GM12874 (cell line): ENCODE results near the gene HIPK2.

ENCODE experiments used
- CTCF ChIP-seq: IDR thresholded peaks from 2 replicates; pipeline ENCODE4 v1.5.1; 2011; ENCODE audit warnings: low read depth, mild to moderate bottlenecking, control low read depth, low read length, moderate library complexity; ENCODE audit not compliant: insufficient read depth

Gene HIPK2

GRCh38 chr7:139744768-139745677 lies 32.8 kb downstream of the HIPK2 start:
- no peak for TF ChIP-seq CTCF

- TF ChIP-seq CTCF = no peak
These were observed 33.6 kb downstream of the HIPK2 start for GRCh38 chr7:139743967-139744767.

- TF ChIP-seq CTCF = no peak
These were observed 34.4 kb downstream of the HIPK2 start for GRCh38 chr7:139743267-139743966.

- no peak for TF ChIP-seq CTCF
These were observed 35.9 kb downstream of the HIPK2 start for GRCh38 chr7:139741789-139742344.

- no peak for TF ChIP-seq CTCF
These were observed 36.6 kb downstream of the HIPK2 start for GRCh38 chr7:139741239-139741638.

GRCh38 chr7:139739863-139740597 lies 37.8 kb downstream of the HIPK2 start:
- TF ChIP-seq CTCF = no peak
